NCI-H2107 treated with DMSO at 0.1 percent for 48 hours (cell line): ENCODE results near the gene TFF3.
A peak's percentile ranks its signal among the peaks of the same experiment; 100 is the strongest.

ENCODE experiments used
- DNase-seq: peaks from one replicate; lab custom pipeline; 2025; ENCODE audit not compliant: unreplicated experiment; lab: John Stamatoyannopoulos, UW

TFF3 gene

GRCh38 chr21:42315296-42315891 is at the start of gene TFF3:
TFF3 (minus strand) TSS chr21:42315409; CDS start chr21:42315374, 35 bp downstream.
- peak; percentile 95 for DNase-seq

- no peak for DNase-seq
Observed at GRCh38 chr21:42364304-42364865, 49.2 kb upstream of the TFF3 start.

- DNase-seq, result no peak
Observed at GRCh38 chr21:42363312-42363711, 48.1 kb upstream of the TFF3 start.

- DNase-seq, result no peak
Observed at GRCh38 chr21:42362700-42363099, 47.5 kb upstream of the TFF3 start.

GRCh38 chr21:42362198-42362597 is 47.0 kb upstream of the TFF3 start:
- DNase-seq, result no peak

GRCh38 chr21:42361286-42361685 is 46.1 kb upstream of the TFF3 start:
- DNase-seq, result no peak

- no peak for DNase-seq
Observed at GRCh38 chr21:42360317-42360716, 45.1 kb upstream of the TFF3 start.

- no peak for DNase-seq
Observed at GRCh38 chr21:42358937-42359336, 43.7 kb upstream of the TFF3 start.

GRCh38 chr21:42358261-42358660 is 43.1 kb upstream of the TFF3 start:
- no peak for DNase-seq

GRCh38 chr21:42357307-42357706 is 42.1 kb upstream of the TFF3 start:
- no peak for DNase-seq

- DNase-seq, result no peak
Observed at GRCh38 chr21:42356650-42357049, 41.4 kb upstream of the TFF3 start.

GRCh38 chr21:42356046-42356445 is 40.8 kb upstream of the TFF3 start:
- no peak for DNase-seq

GRCh38 chr21:42353623-42354022 is 38.4 kb upstream of the TFF3 start:
- DNase-seq, result no peak

- no peak for DNase-seq
Observed at GRCh38 chr21:42352441-42353095, 37.4 kb upstream of the TFF3 start.

GRCh38 chr21:42351626-42352440 is 36.6 kb upstream of the TFF3 start:
- no peak for DNase-seq

GRCh38 chr21:42350927-42351426 is 35.8 kb upstream of the TFF3 start, which contains the start of gene TFF2:
TFF2 (minus strand) TSS chr21:42350994; CDS start chr21:42350957, 37 bp downstream.
- no peak for DNase-seq

- no peak for DNase-seq
Observed at GRCh38 chr21:42350318-42350910, 35.2 kb upstream of the TFF3 start.

GRCh38 chr21:42349420-42350317 is 34.5 kb upstream of the TFF3 start:
- DNase-seq, result no peak

GRCh38 chr21:42348762-42349161 is 33.6 kb upstream of the TFF3 start:
- no peak for DNase-seq
